Panc1 (cell line): ENCODE results near the gene BTBD9. TPM values are rescaled to one million over a fixed set of nuclear protein-coding genes. Genes with fewer than 3 reads are reported as not detected.

Experiments
- ATAC-seq: fragments of 200-7000 bp; cut with Tn5 transposase; 2 replicates; pipeline ENCODE4 v1.9.1; 2020; ENCODE audit warnings: mild to moderate bottlenecking, moderate library complexity
- BruUV-seq: library from RNA; stranded (reverse); fragments of 400-500 nt; replicated peaks from 2 replicates; lab custom pipeline; 2021; lab: Mats Ljungman, UMichigan
- CTCF ChIA-PET: fragments of 300-600 bp; sonication (Branson Sonifier 250); formaldehyde crosslinking; loops from one replicate; lab custom pipeline; 2022; ENCODE audit warnings: antibody characterized with exemption; lab: Charles Lee
- POLR2A ChIA-PET: fragments of 300-600 bp; sonication (Branson Sonifier 250); formaldehyde crosslinking; loops from one replicate; lab custom pipeline; 2022; ENCODE audit warnings: antibody characterized with exemption; lab: Charles Lee
- DNase-seq: peaks from one replicate; pipeline ENCODE4 v3.0.0-alpha.2; 2010; ENCODE audit warnings: low read depth, low spot score
- H3K27ac ChIP-seq: 2 replicates; pipeline ENCODE4 v1.5.1; 2011; ENCODE audit warnings: mild to moderate bottlenecking, low read length, inconsistent platforms
- H3K27me3 ChIP-seq: fragments of 200-500 bp; sonication (Bioruptor generic); 2 replicates; pipeline ENCODE4 v1.6.0; 2014; ENCODE audit warnings: low read length, inconsistent platforms; ENCODE audit not compliant: control insufficient read depth, insufficient read depth
- H3K36me3 ChIP-seq: fragments of 200-500 bp; sonication (Bioruptor generic); 2 replicates; pipeline ENCODE4 v1.5.1; 2014; ENCODE audit warnings: inconsistent platforms, mild to moderate bottlenecking, low read length, moderate library complexity; ENCODE audit not compliant: control insufficient read depth, insufficient read depth
- H3K4me1 ChIP-seq: 2 replicates; pipeline ENCODE4 v1.5.1; 2011; ENCODE audit warnings: inconsistent platforms, mild to moderate bottlenecking, low read length, moderate library complexity; ENCODE audit not compliant: control insufficient read depth, insufficient read depth
- H3K4me3 ChIP-seq, 2 experiments: 2 replicates each; pipeline ENCODE4 v1.5.1; 2011 to 2012; ENCODE audit warnings: low read depth in 2 of 2, low read length in 2 of 2, mild to moderate bottlenecking in 2 of 2, inconsistent platforms in 1 of 2, moderate library complexity in 1 of 2
- H3K9me3 ChIP-seq: fragments of 200-500 bp; sonication (Bioruptor generic); 2 replicates; pipeline ENCODE4 v1.5.1; 2014; ENCODE audit warnings: low read depth, mild to moderate bottlenecking, inconsistent platforms, low read length, moderate library complexity; ENCODE audit not compliant: control insufficient read depth, insufficient read depth
- POLR2AphosphoS5 ChIP-seq: IDR thresholded peaks from 2 replicates; pipeline ENCODE4 v1.6.1; 2012; ENCODE audit warnings: mild to moderate bottlenecking, low read depth, low read length, moderate library complexity
- SIN3A ChIP-seq: IDR thresholded peaks from 2 replicates; pipeline ENCODE4 v1.6.1; 2012; ENCODE audit warnings: low read depth, mild to moderate bottlenecking, low read length, moderate library complexity, borderline replicate concordance; ENCODE audit not compliant: insufficient read depth
- TCF7L2 ChIP-seq: IDR thresholded peaks from 2 replicates; pipeline ENCODE4 v1.6.1; 2011; ENCODE audit warnings: mild to moderate bottlenecking, low read depth, low read length, inconsistent platforms
- in situ Hi-C: cut with HindIII; loops from 2 replicates; pipeline ENCODE4 v1.10.0; 2016; ENCODE audit warnings: low sequenced_read_pairs, low pct_unique_long_range_greater_than_20kb
- intact Hi-C: fragments of 100-400 bp; cut with micrococcal nuclease; formaldehyde crosslinking; loops from one replicate; pipeline ENCODE4 v1.10.0; 2022; ENCODE audit not compliant: unreplicated experiment
- total RNA-seq: library from RNA; stranded (reverse); gene quantifications from one replicate; pipeline ENCODE4 v1.2.1, GENCODE V29; 2021; ENCODE audit not compliant: unreplicated experiment
- TF ChIP-seq, protein P1 (sequence below): fragments of 450-650 bp; IDR thresholded peaks from 2 replicates; pipeline ENCODE4 v1.5.1; 2017; ENCODE audit warnings: mild to moderate bottlenecking
- TF ChIP-seq, protein P2 (sequence below), 2 experiments: IDR thresholded peaks; 2 replicates each; pipeline ENCODE4 v1.6.1; 2011 to 2012; ENCODE audit warnings: low read depth in 2 of 2, control low read depth in 1 of 2, low read length in 1 of 2, mild to moderate bottlenecking in 1 of 2, moderate library complexity in 1 of 2; ENCODE audit not compliant: insufficient read depth in 1 of 2

Gene BTBD9
- total RNA-seq, 1 experiment from 2014 or later: 12.8 TPM

DNA sequence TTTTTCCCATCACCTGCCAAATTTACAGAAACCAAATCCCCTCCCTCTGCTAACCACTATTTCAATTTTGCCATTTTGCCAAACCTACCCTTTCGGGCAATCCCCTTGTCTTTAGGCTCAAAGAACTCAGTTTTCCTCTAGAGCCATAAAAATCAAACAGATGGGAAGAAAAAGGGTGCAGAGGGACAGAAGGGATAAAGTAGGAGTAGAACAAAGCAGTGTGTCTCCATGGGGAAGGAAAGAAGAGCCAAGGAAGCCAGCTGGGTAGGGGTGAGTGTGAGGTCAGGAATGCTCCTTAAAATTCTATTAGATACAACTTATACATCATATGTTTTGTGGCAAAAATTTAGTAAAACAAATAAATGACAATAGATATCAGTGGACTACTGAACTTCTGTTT is 316.5 kb downstream of the BTBD9 start:
- H3K9me3 ChIP-seq: no peaks in the 10 kb centered on the region
- no TSS peak for BruUV-seq
- no peaks in the 10 kb centered on the region for H3K4me1 ChIP-seq
- no peak for DNase-seq
- in situ Hi-C loops: no loop called here
- H3K27me3 ChIP-seq: no peaks in the 10 kb centered on the region
- TF ChIP-seq SIN3A: no peak
- TF ChIP-seq POLR2AphosphoS5: no peak
- TF ChIP-seq, protein P1, sequence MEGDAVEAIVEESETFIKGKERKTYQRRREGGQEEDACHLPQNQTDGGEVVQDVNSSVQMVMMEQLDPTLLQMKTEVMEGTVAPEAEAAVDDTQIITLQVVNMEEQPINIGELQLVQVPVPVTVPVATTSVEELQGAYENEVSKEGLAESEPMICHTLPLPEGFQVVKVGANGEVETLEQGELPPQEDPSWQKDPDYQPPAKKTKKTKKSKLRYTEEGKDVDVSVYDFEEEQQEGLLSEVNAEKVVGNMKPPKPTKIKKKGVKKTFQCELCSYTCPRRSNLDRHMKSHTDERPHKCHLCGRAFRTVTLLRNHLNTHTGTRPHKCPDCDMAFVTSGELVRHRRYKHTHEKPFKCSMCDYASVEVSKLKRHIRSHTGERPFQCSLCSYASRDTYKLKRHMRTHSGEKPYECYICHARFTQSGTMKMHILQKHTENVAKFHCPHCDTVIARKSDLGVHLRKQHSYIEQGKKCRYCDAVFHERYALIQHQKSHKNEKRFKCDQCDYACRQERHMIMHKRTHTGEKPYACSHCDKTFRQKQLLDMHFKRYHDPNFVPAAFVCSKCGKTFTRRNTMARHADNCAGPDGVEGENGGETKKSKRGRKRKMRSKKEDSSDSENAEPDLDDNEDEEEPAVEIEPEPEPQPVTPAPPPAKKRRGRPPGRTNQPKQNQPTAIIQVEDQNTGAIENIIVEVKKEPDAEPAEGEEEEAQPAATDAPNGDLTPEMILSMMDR: no peak
- TF ChIP-seq, protein P2, sequence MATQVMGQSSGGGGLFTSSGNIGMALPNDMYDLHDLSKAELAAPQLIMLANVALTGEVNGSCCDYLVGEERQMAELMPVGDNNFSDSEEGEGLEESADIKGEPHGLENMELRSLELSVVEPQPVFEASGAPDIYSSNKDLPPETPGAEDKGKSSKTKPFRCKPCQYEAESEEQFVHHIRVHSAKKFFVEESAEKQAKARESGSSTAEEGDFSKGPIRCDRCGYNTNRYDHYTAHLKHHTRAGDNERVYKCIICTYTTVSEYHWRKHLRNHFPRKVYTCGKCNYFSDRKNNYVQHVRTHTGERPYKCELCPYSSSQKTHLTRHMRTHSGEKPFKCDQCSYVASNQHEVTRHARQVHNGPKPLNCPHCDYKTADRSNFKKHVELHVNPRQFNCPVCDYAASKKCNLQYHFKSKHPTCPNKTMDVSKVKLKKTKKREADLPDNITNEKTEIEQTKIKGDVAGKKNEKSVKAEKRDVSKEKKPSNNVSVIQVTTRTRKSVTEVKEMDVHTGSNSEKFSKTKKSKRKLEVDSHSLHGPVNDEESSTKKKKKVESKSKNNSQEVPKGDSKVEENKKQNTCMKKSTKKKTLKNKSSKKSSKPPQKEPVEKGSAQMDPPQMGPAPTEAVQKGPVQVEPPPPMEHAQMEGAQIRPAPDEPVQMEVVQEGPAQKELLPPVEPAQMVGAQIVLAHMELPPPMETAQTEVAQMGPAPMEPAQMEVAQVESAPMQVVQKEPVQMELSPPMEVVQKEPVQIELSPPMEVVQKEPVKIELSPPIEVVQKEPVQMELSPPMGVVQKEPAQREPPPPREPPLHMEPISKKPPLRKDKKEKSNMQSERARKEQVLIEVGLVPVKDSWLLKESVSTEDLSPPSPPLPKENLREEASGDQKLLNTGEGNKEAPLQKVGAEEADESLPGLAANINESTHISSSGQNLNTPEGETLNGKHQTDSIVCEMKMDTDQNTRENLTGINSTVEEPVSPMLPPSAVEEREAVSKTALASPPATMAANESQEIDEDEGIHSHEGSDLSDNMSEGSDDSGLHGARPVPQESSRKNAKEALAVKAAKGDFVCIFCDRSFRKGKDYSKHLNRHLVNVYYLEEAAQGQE (IDR thresholded peaks at IDR 0.05; ENCODE audit: insufficient read depth in 1 of 2, low read depth in 2 of 2, low read length in 1 of 2): no peak
- no peak for TF ChIP-seq TCF7L2
- intact Hi-C loops: no loop called here
- no peak overlapping the region for H3K27ac ChIP-seq
- H3K36me3 ChIP-seq: no peaks in the 10 kb centered on the region
- ChIA-PET CTCF (no interaction called here), POLR2A (no interaction called here)
- no peak overlapping the region for H3K4me3 ChIP-seq
- no peak for ATAC-seq

DNA sequence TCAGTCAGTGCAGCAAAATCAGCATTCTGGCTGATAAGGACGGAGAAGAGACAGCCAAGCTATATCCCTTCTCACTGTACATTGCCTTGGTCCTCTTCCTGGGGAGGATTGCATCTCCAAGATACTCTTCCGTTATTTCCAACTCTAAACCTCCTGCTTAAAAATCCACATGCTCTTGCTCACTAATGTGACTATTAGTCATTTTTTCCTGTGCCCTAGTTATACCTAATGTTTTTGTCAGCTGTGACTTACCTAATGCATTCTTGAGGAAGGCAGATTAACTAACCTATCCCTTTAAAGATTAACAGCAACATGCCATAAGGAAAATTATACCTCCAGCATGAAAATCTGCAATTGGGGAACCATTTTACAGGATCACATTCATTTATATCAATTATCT is 317.6 kb downstream of the BTBD9 start:
- CTCF ChIA-PET: no interaction called here
- no peaks in the 10 kb centered on the region for H3K27me3 ChIP-seq
- no peaks in the 10 kb centered on the region for H3K36me3 ChIP-seq
- ATAC-seq (no peak), DNase-seq (no peak)
- no peak overlapping the region for H3K27ac ChIP-seq
- no TSS peak for BruUV-seq
- POLR2A ChIA-PET: interaction anchor here (0.5 kb wide), 1 partner anchor 408 kb away, joined by 3 read pairs; no protein-coding TSS in a partner anchor
- intact Hi-C loops: no loop called here
- in situ Hi-C loops: no loop called here
- no peak overlapping the region for H3K4me3 ChIP-seq
- H3K4me1 ChIP-seq: no peaks in the 10 kb centered on the region
- H3K9me3 ChIP-seq: no peaks in the 10 kb centered on the region
- no peak for TF ChIP-seq POLR2AphosphoS5

DNA sequence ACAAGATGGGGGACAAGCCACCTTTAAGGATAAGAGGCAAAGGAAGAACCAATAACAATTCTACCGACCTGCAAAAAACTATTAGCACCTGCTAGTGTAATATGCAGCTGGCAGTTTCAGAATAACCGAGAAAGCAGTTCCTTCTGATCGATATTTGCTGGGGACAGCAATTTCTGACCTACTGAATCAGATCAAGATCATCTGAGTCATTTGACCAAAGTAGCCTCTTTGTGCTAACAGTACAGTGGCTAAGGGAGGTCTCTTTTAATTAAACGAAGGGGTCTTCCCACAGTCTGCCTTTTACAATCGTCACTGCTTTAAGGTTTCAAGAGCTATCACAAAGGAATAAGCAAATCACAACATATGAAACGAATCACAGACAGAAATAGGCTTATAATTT is 318.9 kb downstream of the BTBD9 start:
- Histone ChIP-seq H3K9me3 (no peaks in the 10 kb centered on the region), H3K27me3 (no peaks in the 10 kb centered on the region), H3K4me3 (no peak overlapping the region), H3K4me1 (no peaks in the 10 kb centered on the region), H3K36me3 (no peaks in the 10 kb centered on the region), H3K27ac (no peak overlapping the region)
- BruUV-seq: no TSS peak
- no peak for DNase-seq
- intact Hi-C loops: no loop called here
- in situ Hi-C loops: no loop called here
- TF ChIP-seq TCF7L2 (no peak), SIN3A (no peak), POLR2AphosphoS5 (no peak)
- TF ChIP-seq, protein P1: no peak
- TF ChIP-seq, protein P2 (IDR thresholded peaks at IDR 0.05; ENCODE audit: insufficient read depth in 1 of 2, low read depth in 2 of 2, low read length in 1 of 2): no peak
- CTCF ChIA-PET: no interaction called here
- no peak for ATAC-seq
- POLR2A ChIA-PET: no interaction called here
